H7 (cell line): ENCODE measurements around the gene GK. TPM values are rescaled to one million over a fixed set of nuclear protein-coding genes. Genes with fewer than 3 reads are reported as not detected.
A peak's percentile ranks its signal among the peaks of the same experiment; 100 is the strongest.
"Not testable (repeated sequence)": the region's sequence is repeated elsewhere in the genome, so short reads cannot be mapped to it uniquely, and the experiment has no call there.

Experiments
- DNase-seq: peaks from one replicate; pipeline ENCODE4 v3.0.0; 2012
- H3K27me3 ChIP-seq: 2 replicates; pipeline ENCODE4 v1.6.0; 2011; ENCODE audit warnings: mild to moderate bottlenecking, low read length; ENCODE audit not compliant: control insufficient read depth, insufficient read depth
- H3K36me3 ChIP-seq: replicated peaks from 2 replicates; pipeline ENCODE4 v1.5.1; 2011; ENCODE audit warnings: low read length; ENCODE audit not compliant: control insufficient read depth, insufficient read depth
- H3K4me3 ChIP-seq: 2 replicates; pipeline ENCODE4 v1.5.1; 2011; ENCODE audit warnings: low read depth, mild to moderate bottlenecking, control low read depth, low read length, moderate library complexity; ENCODE audit not compliant: insufficient read depth
- total RNA-seq: library from RNA; depleted of rRNA; stranded (reverse); fragments of >200 nt; shearing (Covaris generic); gene quantifications from 2 replicates; pipeline ENCODE4 v1.2.3, GENCODE V29; 2014

Gene GK
- total RNA-seq, 1 experiment from 2014 or later, result 6.8 TPM

DNA sequence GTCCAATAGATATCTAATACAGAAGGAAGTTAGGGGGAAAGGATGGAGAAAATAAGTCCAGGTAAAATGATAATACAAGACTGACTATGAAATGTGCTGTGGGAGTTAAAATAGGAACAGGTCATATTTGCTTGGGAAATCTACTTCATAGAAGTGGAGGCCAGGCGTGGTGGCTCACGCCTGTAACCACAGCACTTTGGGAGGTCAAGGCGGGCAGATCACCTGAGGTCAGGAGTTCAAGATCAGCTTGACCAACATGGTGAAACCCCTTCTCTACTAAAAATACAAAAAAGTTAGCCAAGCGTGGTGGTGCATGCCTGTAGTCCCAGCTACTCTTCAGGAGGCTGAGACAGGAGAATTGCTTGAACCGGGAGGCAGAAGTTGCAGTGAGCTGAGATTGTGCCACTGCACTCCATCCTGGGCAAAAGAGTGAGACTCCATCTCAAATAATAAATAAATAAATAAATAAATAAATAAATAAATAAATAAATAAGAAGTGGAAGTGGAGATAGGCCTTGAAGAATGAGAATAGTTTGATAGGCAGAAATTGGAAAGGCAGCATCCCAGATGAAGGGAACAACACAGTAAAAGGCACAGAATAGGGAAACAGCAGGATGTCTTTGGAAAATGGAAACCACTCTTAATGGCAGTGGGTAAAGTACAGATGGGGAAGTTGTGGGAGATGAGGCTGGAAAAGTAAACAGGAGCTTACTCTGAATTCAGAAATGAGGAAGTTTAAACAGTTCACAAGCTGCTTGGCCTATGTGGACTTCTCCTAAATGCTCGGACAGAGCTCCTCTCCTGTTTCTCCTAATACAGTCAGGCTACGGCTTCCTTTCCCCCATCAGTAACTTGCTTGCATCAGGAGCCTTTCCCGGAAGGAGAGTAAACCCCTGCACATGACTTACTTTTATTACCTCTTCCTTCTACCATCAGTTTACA, 15.1 kb upstream of the GK start:
- no peak overlapping the region for H3K4me3 ChIP-seq
- H3K36me3 ChIP-seq, result no peaks in the 10 kb centered on the region
- no peaks in the 10 kb centered on the region for H3K27me3 ChIP-seq
- no peak for DNase-seq

DNA sequence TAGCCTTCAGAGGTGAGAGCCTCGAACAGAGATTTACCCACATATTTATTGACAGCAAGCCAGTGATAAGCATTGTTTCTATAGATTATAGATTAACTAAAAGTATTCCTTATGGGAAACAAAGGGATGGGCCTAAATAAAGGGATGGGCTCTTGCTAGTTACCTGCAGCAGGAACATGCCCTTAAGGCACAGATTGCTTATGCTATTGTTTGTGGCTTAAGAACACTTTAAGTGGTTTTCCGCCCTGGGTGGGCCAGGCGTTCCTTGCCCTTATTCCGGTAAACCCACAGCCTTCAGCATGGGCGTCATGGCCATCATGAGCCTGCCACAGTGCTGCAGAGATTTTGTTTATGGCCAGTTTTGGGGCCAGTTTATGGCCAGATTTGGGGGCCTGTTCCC, 13.5 kb upstream of the GK start:
- not testable (repeated sequence) for H3K4me3 ChIP-seq, H3K27me3 ChIP-seq, H3K36me3 ChIP-seq, DNase-seq

DNA sequence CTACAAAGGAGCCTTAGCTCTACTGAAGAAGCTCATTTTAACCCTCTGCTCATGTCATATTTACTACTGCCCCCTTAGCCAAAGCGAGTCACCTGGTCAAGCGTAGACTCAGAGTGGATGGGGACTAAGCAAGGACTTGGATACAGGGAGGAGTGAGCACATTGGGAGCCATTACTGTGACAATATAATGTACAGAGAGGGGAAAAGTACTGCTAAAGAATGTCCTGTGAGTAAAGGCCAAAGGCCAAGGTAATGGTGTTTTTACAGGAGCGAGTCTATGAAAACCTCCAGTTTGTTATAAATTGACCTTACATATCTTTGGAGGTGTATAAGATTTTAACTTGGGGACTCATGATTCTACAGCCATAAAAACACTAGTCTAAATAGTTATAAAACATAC, 10.6 kb upstream of the GK start:
- no peak overlapping the region for H3K4me3 ChIP-seq
- H3K27me3 ChIP-seq, result no peaks in the 10 kb centered on the region
- H3K36me3 ChIP-seq, result no peaks in the 10 kb centered on the region
- DNase-seq, result no peak

DNA sequence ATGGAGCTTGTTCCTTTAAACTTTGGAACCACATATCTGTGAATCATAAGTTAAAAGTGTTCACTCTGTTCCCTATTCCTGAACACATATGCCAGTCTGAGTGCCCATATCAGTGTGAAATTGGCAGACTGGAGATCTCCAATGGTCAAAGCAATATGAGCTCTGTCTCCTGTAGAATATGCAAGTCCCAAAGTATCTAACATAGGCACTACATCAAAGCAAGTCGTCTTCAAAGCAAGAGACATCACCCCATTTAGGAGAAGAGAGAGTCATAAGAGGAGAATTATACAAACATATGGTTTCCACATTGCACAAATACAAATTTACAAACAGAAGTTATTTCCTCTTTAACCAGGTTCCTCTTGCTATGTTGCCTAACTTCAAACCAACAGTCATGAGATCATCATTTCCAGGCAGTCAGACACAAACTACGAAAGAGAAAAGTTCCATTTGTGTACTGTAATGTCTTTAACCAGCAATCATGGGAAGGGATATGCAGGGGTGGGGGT, 9.9 kb upstream of the GK start:
- DNase-seq, result no peak
- H3K27me3 ChIP-seq, result no peaks in the 10 kb centered on the region
- no peaks in the 10 kb centered on the region for H3K36me3 ChIP-seq
- no peak overlapping the region for H3K4me3 ChIP-seq

DNA sequence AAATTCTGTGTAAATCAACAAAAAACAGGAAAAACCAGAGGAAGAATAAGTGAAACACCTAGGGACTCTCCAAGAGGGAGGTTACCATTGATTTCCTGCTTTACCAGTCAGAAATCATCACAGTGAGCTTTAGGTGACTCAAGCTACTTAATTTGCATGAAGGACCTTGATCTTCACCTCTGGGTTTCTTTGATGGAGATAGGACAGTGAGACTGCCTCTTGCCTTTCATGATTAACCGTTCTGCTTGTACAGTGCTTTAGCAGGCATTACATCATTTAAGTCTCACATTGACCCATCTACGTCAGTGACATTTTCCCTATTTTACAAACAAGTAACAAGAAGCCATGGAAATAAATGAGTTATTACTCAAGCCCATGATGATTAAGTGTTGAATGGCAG, 3.4 kb upstream of the GK start:
- DNase-seq, result no peak
- H3K36me3 ChIP-seq, result no peaks in the 10 kb centered on the region
- no peak overlapping the region for H3K4me3 ChIP-seq
- H3K27me3 ChIP-seq, result no peaks in the 10 kb centered on the region; the same call in 1 of the 2 replicates

DNA sequence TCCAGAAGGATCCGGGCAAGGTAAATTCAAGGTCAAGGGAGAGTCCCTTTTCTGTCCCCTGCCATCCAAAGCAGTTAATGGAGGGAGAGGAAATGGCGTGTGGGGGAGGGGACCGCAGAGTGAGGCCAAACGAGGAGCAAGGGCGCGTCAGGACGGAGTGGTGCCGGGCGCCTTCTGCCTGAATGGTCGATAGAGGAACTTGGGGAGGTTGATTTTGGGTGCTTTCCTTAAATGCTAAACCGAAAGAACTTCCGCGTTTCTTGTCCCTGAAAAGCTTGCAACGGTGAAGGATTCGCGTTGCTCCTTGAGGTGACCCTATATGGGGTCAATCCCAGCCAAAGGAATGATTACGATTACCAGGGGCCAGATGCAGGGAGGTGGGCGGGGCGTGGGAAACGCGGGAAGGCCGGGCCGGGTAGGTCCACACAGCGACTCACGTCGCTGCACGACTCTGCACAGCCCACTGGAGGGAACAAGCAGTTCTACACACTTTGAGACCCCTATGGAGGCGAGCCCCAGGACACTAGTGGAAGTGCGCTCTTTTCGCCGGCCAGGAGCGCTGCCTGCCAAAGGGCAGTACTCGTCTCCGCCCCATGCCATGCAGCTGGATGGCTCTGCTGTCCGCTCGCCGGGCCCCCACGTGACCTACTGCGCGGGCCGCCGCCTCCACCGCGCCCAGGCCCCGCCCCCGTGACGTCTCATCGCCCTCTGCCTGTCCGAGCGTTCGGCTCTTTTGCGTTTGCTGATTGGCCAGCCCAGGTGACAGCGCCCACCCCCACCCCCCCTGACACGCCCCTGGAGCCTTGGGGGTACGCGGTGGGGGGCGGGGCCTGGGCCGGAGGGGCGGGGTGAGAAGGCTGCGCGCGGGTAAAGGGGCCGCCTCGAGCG, 452 bp upstream of the GK start:
- DNase-seq, result peak; percentile 93

DNA sequence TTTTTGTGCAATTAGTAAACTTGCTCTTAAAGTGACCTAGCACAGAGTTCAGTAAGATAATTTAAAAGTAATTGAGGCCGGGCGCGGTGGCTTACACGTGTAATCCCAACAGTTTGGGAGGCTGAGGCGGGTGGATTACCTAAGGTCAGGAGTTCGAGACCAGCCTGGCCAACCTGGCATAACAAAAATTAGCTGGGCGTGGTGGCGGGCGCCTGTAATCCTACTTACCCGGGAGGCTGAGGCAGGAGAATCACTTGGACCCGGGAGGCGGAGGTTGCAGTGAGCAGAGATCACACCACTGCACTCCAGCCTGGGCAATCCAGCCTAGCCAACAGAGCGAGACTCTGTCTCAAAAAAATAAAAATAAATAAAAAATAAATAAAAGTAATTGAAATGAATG, 1.2 kb downstream of the GK start:
- DNase-seq, H3K27me3 ChIP-seq, H3K36me3 ChIP-seq, H3K4me3 ChIP-seq: not testable (repeated sequence)

More for the DNA sequence above, 452 bp upstream of the GK start:
- H3K27me3 ChIP-seq, result no peaks in the 10 kb centered on the region; the same call in 1 of the 2 replicates
- peak overlapping the region; percentile 76 for H3K4me3 ChIP-seq
- H3K36me3 ChIP-seq, result no peaks in the 10 kb centered on the region

DNA sequence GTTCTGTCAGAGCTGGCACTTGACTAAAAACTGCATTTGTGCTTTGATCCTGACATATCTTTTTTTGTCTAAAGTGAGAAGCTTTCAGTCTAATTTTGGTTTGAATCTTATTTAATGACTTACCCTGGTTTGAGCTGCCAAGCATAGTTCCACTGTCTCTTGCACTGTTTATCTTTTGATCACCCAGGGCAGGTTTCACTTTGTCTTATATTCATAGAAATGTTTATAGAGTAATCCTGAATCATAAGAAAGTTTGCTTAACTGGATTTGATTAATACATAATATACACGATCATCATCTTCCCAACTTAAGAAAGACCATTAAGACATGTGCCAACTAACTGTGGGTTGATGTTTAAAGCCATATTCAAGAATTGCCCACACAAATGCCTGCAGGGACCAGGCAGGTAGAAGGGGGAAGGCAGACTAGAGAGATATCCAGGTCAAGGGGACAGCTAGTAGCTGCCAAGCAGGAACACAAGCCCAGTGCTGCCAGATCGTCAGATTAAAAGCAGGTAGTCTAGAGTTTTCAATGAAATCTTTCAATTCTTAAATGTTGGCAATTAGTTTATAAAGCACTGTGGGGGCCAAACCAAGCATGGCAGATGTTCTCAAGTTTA, 1.9 kb downstream of the GK start:
- DNase-seq, result no peak
- H3K27me3 ChIP-seq, result no peaks in the 10 kb centered on the region; the same call in 1 of the 2 replicates
- H3K36me3 ChIP-seq, result no peaks in the 10 kb centered on the region
- H3K4me3 ChIP-seq, result no peak overlapping the region

DNA sequence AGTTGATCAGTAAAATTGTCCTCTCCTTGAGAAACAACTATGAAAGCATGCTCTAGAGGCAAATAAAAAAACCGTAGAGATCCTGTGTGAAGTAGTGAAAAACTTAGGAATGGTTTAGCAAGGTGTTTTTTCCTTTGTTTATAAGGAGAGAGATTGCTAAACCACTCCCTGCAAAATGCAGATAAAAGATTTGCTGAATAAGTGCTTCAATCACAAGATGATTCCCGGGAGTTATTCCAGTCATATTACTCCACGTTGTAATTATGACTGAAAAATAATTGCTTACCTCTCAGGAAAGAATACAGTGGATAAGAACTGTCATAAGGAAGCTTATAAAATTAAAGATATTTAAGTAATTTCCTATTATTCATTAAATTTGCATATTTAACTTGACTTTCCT, 2.8 kb downstream of the GK start:
- Histone ChIP-seq H3K27me3 (no peaks in the 10 kb centered on the region; the same call in 1 of the 2 replicates), H3K36me3 (no peaks in the 10 kb centered on the region), H3K4me3 (no peak overlapping the region)
- DNase-seq, result no peak

DNA sequence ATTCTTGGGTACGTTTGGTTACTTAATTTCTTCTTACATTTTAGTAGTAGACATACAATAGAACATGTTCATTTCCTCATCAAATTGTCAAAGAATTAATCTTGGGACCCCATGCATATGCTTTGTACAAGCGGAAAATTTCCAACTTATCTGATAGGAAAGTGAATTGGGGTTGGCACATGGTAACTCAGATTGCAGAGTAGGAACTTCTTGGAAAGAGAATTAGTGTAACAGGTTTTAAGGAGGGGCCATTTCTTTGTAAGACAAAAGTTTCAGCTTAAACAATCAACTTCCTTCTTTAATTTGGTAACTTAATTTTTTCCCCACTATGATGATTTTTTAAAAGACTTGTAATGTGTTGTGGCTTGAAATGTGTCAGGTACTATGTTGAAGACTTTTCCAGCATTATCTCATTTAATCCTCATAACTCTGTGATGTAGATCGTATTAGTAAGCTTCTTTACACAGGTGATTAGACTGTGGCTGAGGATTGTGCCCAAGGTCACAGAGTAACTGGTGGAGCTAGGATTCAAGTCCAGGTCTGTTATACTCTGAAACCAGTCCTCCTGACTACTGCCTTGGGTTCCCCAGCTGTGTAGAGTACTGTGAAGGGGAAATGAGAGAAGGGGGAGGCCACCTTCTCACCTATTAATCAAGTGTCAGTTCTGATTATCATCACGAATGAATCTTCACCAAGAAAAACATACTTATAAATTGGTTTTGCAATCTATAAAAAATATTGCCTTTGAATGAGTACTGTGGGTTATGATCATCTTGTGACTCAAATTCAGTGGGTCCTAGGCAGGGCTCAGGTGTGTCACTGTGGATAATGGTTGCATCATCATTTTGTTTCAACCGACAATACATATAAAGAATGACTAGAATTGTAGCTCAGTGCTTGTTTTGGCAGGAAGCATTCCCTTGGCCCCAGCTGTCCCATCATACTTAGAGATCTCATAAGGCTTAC, 4.3 kb downstream of the GK start:
- DNase-seq, result no peak
- Histone ChIP-seq H3K36me3 (no peaks in the 10 kb centered on the region), H3K27me3 (no peaks in the 10 kb centered on the region; the same call in 1 of the 2 replicates), H3K4me3 (no peak overlapping the region)

DNA sequence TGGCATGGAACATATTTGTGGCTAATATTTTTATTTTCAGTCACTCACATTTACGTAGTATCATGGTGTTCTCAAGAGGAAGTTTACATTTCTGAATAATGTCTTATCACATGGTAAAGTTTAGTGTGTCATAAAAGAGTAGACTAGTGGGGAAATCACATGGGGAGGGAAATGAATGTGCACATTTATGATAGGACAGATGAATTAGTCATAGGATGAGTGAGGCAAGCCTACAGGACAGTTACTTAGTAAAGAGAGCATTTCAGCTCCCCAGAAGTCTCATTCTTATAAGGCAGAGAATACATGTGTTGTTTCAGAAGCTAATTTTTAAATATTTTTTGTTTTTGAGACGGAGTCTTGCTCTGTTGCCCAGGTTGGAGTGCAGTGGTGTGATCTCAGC, 6.2 kb downstream of the GK start:
- Histone ChIP-seq H3K27me3 (no peaks in the 10 kb centered on the region), H3K4me3 (no peak overlapping the region), H3K36me3 (no peaks in the 10 kb centered on the region)
- no peak for DNase-seq

DNA sequence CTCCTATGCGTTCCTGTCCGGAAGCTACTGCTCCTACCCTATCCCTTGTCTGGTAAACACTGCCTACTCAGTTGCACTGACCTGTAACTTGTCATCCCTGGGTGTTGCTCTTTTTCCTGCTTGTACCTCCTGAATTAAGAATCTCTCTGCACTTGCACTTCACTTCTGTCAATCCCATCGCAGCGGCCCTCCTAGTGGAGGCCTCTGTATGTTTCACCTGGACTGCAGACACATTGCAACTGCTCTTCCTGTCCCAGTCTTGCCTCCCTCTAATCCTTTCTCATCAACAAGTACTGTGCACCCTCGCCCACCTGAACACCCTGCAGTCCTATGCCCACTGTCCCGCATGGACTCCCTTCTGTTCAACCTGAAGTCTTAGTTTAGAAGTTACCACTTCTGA, 8.0 kb downstream of the GK start:
- Histone ChIP-seq H3K4me3 (no peak overlapping the region), H3K36me3 (no peaks in the 10 kb centered on the region), H3K27me3 (no peaks in the 10 kb centered on the region)
- DNase-seq, result no peak

DNA sequence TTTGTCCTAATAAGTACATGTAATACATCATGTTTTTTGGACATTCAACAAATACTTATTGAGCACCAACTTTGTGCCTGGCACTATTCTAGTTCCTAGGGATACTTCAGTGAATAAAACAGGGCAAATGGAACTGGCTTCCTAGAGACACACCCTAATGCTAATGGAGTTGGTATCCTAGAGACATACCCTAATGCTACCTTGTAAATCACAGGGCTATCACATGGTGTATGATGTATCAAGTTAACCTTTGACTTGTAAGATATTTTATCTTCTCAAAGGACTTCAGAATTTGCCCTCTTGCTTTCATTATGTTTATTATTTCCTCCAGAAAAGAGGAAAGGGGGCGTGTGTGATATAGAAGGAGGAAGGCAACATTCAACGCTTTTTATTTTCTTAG, 10.1 kb downstream of the GK start:
- no peak for DNase-seq

More for the DNA sequence above, 10.1 kb downstream of the GK start:
- Histone ChIP-seq H3K27me3 (no peaks in the 10 kb centered on the region), H3K4me3 (no peak overlapping the region), H3K36me3 (no peaks in the 10 kb centered on the region)
